ENCODE results near the gene CARMIL1.

DNA sequence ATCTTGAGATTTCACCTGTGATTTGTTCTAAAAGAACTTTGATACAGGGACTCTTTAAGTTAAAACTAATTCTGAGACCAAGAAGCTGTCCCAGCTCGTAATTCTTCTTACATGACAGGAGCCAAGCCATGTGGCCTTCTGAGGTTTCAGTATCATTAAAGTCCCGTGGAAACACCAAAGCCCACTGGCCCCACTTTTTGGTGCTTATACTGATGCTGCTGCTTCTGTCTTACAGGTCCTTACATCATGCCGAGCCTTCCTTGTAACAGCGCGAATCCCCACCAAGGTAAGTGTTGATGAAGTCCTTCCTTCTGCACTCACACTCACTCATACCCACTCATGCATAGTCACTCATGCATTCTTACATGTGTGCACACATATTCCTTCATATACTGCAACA lies 140.7 kb downstream of the CARMIL1 start:
- TF ChIP-seq POLR2A (IDR thresholded peaks at IDR 0.05; ENCODE audit: low read depth, low read length) (no peak), POLR2AphosphoS5 (IDR thresholded peaks at IDR 0.05; ENCODE audit: low read depth, low read length) (no peak), TAF1 (IDR thresholded peaks at IDR 0.05; ENCODE audit: low read depth, low read length) (no peak)
